ENCODE data around the gene HOXC9.
A peak's percentile ranks its signal among the peaks of the same experiment; 100 is the strongest.

The HOXC9 gene

DNA sequence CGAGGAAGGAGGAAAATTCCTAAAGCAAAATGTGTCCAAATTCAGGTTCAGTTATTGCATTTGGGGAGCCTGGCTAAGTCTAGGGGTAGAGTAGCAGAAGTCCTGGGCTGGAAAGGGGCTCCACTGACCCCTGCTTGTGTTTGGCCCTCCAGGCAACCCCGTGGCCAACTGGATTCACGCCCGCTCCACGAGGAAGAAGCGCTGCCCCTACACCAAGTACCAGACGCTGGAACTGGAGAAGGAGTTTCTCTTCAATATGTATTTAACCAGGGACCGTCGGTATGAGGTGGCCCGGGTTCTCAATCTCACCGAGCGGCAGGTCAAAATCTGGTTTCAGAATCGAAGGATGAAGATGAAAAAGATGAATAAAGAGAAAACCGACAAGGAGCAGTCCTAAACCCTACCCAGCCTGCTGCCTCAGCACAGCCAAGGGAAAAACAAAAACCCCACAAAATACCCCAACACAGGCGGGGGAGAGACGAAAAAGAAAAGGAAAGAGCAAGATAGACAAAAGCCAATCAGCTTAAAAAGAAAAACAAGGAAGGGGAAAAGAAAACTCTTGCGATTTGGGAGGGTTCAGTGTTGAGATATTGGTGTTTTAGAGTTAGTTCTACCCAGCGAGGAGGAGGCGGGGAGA is 2.4 kb downstream of the HOXC9 start:
- DNase-seq (ENCODE audit: low spot score): no peak

GRCh38 chr12:54002915-54003389 is 3.0 kb downstream of the HOXC9 start:
- DNase-seq (ENCODE audit: low spot score): no peak

DNA sequence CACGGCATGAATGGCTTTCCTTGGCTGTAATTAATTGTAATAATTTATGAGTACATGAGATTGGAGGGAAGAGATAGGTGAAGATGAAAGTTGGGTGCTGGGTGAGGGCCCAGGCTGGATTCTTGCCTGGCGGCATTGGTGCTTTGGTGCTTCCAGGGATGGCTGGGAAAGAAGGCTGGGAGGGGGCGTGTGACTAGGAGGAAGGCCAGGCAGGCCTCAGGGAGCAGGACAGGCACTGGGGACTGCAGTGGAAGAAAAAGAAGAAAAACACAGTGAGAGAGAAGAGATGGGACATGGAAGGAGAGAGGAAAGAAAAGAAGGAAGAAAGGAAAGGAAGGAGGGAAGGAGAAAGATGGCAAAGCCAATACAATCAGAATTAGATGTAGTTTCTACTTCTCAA is 3.7 kb downstream of the HOXC9 start:
- DNase-seq (ENCODE audit: low spot score): no peak

DNA sequence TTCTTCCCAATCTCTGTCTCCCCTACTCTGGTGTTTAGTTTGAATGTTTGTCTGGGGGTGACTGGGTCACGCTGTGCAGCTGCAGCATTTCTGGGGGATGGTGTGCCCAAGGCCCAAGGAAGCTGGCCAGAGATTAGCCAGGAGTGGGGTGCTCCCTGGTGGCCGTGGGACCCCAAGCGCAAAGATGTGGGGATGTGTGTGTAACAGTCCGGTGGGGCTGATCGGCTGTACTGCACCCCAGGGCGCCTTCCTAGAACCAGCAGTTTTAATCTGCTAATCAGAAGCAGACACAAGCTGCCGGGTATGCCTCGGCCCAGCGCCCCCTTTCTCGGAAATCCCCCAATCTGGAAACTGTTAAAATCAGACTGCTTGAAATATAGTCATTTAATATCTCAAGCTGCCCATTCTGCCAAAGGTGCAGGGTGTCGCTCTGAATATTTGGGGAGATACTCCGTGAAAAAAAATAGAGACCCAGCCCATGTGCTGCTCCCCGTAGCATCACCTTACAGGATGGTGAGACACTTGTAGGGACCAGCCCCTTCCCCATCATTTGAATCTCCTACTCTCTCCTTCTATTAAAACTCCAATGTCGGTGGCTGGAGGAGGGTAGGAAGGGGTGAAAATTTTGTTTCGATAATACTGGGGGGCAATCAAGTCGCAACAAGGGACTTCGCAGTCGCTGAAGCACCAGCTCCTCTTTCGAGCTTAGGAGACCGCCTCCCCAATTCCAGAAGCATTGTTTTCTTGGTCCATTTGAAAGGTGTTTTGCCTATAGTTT is 4.3 kb downstream of the HOXC9 start:
- DNase-seq (ENCODE audit: low spot score): no peak

GRCh38 chr12:54004841-54005530 is 5.0 kb downstream of the HOXC9 start:
- no peak for DNase-seq (ENCODE audit: low spot score)

GRCh38 chr12:54005531-54005852 is 5.5 kb downstream of the HOXC9 start:
- no peak for DNase-seq (ENCODE audit: low spot score)

- DNase-seq (ENCODE audit: low spot score): peak; percentile 91
Observed at GRCh38 chr12:54005853-54006558, 6.0 kb downstream of the HOXC9 start.

DNA sequence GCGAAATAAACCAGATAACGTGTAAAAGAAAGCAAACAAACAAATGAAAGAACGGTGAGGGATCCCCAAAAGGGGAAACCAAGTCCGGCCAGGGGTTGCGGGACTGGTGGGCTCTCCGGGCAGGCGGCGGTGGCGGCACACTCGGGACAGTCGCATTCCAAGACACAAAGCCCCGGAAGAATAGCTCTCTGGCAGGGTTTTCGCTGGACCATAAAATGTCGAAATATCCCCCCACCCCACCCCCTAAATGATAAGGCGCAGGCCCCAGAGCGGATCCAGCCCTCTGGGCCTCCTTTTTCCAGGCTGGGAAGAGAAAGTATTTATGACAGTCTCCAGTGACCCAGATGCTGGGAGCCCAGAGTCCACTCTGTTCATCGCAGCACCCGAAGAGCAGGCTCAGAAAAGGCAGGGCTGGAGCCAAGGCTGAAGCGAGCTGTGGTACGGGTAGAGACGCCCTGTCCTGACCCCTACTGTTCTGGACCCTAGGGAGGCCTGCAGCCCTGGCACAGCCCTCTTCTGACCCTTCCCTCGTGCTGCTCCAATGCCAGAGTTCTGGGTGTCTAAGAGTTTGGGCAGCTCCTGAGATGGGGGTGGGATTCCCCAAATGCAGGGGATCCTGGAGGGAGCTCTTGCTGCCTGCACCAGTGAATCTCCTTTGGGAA is 6.7 kb downstream of the HOXC9 start:
- no peak for DNase-seq (ENCODE audit: low spot score)

DNA sequence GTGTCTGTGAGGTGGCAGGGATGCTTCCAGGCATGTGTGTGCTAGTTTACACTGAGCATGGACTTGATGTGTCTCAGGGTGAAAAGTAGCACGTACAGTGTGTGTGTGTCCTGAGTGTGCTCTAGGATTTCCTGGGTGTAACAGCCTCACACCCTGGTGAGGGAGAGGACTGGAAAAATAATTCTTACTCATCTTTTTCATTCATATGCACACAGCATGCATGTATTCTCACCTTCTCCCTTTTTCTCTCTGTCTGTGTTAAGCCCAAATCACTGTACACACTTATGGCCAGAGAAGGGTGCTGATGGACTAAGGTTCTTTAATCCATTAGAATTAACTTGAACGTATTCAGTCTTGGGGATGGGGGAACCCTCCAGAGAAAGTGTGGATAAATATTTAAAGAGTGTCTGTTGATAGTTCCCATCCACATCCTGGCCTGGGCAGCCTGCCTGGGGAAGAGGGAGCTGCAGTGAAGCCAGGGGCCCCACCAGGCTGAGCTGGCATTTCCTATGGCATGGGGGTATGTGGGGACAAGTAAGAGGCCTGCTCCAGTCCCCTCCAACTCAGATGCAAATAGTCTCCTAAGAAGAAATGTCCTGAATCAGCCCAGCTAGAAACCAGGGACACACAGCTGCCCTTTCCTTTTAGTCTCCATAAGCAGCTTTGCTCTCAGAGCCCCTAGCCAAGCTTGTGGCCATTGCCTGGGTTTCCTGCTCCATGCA is 7.7 kb downstream of the HOXC9 start:
- no peak for DNase-seq (ENCODE audit: low spot score)

DNA sequence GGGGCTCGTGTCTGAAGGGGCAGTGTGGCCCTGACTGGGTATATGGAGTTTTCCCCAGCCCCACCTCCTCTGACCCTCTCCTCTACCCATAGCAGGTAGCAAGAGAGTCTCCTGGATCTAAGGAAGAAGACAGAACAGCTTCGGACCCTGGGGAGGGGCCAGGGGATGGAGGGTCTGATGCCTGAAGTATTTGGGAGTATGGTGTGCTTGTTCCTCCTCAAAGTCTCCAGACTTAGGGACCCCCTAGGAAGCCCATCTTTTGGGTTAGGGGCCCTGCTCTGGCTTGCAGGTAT is 8.2 kb downstream of the HOXC9 start:
- no peak for DNase-seq (ENCODE audit: low spot score)

- DNase-seq (ENCODE audit: low spot score): peak; percentile 61
Observed at GRCh38 chr12:54009171-54010052, 9.5 kb downstream of the HOXC9 start.

DNA sequence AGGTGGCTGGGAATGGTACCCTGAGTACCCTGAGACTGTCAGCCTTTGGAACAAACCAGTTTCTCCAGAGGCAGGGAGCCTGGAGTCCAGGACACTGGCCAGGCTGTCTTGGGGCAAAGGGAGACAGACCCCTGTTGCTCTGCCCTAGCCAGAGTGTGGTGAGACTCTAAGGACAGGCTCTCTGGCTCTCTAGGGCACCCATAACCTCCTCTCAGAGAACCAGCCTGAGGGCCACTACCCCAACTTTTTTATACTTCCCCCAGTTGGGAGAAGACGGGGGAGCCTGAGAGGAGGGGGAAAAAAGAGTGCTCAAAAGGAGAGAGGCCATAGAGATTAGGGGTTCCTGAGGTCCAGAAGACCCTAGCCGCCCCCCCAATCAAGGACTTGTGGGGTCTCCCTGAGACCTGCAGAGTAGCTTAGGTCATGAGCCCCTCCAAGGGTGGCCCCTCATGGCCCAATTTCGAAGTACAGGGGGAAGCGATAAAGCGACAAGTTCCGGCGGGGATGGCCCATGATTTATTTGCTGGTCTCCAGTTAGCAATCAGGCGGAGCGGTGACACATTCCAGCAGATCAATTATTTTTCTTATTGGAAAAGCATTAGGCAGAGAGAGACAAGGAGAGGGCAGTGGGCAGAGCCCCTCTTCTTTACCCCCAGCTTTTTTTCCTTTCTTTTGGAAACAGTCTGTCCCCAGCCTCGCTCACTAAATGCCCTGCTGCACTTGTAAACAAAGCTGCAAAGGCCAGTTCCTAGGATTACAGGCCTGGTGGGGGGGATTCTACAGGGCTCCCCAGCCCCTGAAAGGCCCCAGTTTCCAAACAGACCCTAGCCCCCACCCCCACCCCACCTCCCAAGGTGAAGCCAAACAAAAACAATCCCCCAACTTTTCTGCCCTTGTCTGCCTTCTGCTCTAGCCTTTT is 10.4 kb downstream of the HOXC9 start:
- DNase-seq (ENCODE audit: low spot score): no peak

- no peak for DNase-seq (ENCODE audit: low spot score)
Observed at GRCh38 chr12:54010972-54011664, 11.2 kb downstream of the HOXC9 start.

GRCh38 chr12:54011665-54012532 is 11.9 kb downstream of the HOXC9 start:
- DNase-seq (ENCODE audit: low spot score): no peak

GRCh38 chr12:54012631-54013409 is 12.9 kb downstream of the HOXC9 start:
- no peak for DNase-seq (ENCODE audit: low spot score)

- no peak for DNase-seq (ENCODE audit: low spot score)
Observed at GRCh38 chr12:54014377-54015017, 14.5 kb downstream of the HOXC9 start.

Measured in D341Med (cell line).